Mesodermal cell (in vitro differentiated cells): ENCODE data around the gene DNAH3.
"Not testable (repeated sequence)": the region's sequence is repeated elsewhere in the genome, so short reads cannot be mapped to it uniquely, and the experiment has no call there.

ENCODE experiments used
- H3K27ac ChIP-seq: 2 replicates; pipeline ENCODE4 v1.7.0; 2013; ENCODE audit warnings: mild to moderate bottlenecking, low read depth, low read length, moderate library complexity; ENCODE audit not compliant: severe bottlenecking
- H3K36me3 ChIP-seq: 2 replicates; pipeline ENCODE4 v1.7.1; 2013; ENCODE audit warnings: mild to moderate bottlenecking, low read length, moderate library complexity; ENCODE audit not compliant: control insufficient read depth, insufficient read depth
- H3K4me1 ChIP-seq: one replicate; pipeline ENCODE4 v1.7.1; 2013; ENCODE audit warnings: mild to moderate bottlenecking, low read length; ENCODE audit not compliant: insufficient read depth, control insufficient read depth, poor library complexity, severe bottlenecking
- H3K4me3 ChIP-seq: 2 replicates; pipeline ENCODE4 v1.7.0; 2013; ENCODE audit warnings: low read length, control low read depth, mild to moderate bottlenecking; ENCODE audit not compliant: insufficient read depth, poor library complexity, severe bottlenecking; ENCODE audit errors: extremely low read depth
- H3K9me3 ChIP-seq: 2 replicates; pipeline ENCODE4 v1.7.1; 2013; ENCODE audit warnings: mild to moderate bottlenecking, low read length, moderate library complexity; ENCODE audit not compliant: control insufficient read depth
- WGBS, 2 experiments: methylation state at CpG; one replicate each; pipeline ENCODE4 v1.1.5; 2013; ENCODE audit warnings: missing lambda C conversion rate in 2 of 2; ENCODE audit not compliant: insufficient coverage in 2 of 2; 5-methylcytosine and 5-hydroxymethylcytosine counted together

DNAH3 gene

DNA sequence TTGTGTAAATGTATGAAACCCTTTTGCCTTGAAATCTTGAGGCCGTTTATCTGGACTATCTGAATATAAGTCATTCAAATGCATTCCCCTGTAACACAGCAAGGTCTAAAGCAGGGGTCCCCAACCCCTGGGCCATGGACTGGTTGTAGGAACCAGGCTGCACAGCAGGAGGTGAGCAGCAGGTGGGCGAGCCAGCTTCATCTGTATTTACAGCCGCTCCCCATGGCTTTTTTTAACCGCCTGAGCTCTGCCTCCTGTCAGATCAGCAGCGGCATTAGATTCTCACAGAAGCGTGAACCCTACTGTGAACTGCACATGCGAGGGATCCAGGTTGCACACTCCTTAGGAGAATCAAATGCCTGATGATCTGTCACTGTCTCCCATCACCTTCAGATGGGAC lies 24.1 kb downstream of the DNAH3 start:
- Histone ChIP-seq H3K27ac (no peak overlapping the region), H3K9me3 (no peaks in the 10 kb centered on the region), H3K4me3 (no peak overlapping the region), H3K36me3 (no peaks in the 10 kb centered on the region), H3K4me1 (no peaks in the 10 kb centered on the region)
- WGBS, 2 experiments: 51 to 58% methylated on average over 6 of the region's 7 CpGs

DNA sequence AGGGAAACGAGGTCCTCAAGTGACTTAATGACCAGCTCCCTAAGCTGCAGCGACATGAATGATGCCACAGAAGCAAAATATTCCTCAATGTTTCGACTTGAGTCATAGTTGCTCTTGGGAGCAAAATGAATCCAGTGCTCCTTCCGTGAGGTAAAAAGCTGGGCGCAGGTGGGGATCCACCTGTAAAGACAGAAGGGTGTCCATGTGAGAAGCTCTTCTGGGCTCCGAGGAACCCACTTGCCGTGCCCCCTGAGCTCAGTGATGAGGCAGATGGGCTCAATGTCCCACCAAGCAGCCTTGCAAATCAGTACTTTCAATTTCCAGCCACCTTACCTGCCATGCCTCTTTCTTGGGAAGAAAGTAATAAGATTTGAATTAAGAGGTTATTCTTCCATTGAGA lies 25.5 kb downstream of the DNAH3 start:
- no peaks in the 10 kb centered on the region for H3K36me3 ChIP-seq
- no peaks in the 10 kb centered on the region for H3K4me1 ChIP-seq
- no peak overlapping the region for H3K27ac ChIP-seq
- no peaks in the 10 kb centered on the region for H3K9me3 ChIP-seq
- WGBS, 2 experiments: 93 to 94% methylated on average over 5 to 7 of the region's 7 CpGs
- H3K4me3 ChIP-seq: no peak overlapping the region

DNA sequence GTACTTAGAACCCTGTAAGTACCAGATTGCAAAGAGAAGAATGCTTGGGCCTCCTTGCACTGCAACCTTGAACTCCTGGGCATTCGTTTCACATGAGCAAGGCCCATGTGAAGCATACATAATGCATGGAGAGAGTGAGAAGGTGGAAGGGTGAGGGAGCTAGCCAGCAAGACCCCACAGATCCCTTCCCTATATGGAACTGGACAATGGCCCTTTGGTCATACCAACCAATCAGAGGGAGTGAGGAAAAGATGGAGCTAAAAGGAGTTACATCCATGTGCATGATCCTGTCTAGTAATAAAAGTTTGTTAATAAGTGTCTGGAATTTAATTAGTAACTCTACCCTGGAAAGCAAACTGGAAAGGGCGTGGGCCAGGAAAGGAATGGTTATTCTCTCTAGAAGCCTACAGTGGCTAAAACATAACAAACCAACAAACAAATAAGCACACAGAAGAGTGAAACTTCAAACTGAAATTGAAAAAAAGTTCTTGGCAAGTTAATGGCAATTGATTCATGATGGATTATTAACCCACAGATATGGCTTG lies 29.6 kb downstream of the DNAH3 start:
- Histone ChIP-seq H3K9me3 (no peaks in the 10 kb centered on the region), H3K36me3 (no peaks in the 10 kb centered on the region), H3K4me3 (no peak overlapping the region), H3K4me1 (peaks cover 2% of the 10 kb centered on the region), H3K27ac (no peak overlapping the region)
- 100% methylated on average over 1 of the region's 2 CpGs; no CpG with 5 or more reads in 1 of the 2 experiments for WGBS, 2 experiments

DNA sequence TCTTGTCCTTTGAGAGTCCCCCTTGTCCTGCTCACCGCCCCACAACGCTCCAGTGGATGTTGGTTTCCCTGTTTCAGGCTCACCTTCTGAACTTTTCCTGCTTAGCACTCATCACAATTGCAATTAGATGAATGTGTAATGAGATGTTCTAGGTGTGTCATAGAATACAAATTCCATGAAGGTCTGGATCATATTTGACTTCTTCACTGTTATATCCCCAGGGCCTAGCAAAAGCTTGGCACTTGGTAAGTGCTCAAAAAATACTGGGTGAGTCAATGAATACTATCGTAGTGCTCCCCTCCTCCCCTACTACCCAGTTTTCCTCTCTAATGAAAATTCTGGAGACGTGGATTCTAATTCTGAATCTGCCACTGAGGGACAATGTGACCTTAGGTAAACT lies 33.1 kb downstream of the DNAH3 start:
- 90 to 100% methylated on average over 1 to 2 of the region's 4 CpGs for WGBS, 2 experiments
- no peak overlapping the region for H3K4me3 ChIP-seq
- no peak overlapping the region for H3K27ac ChIP-seq
- H3K4me1 ChIP-seq: peaks cover 2% of the 10 kb centered on the region
- no peaks in the 10 kb centered on the region for H3K9me3 ChIP-seq
- no peaks in the 10 kb centered on the region for H3K36me3 ChIP-seq

DNA sequence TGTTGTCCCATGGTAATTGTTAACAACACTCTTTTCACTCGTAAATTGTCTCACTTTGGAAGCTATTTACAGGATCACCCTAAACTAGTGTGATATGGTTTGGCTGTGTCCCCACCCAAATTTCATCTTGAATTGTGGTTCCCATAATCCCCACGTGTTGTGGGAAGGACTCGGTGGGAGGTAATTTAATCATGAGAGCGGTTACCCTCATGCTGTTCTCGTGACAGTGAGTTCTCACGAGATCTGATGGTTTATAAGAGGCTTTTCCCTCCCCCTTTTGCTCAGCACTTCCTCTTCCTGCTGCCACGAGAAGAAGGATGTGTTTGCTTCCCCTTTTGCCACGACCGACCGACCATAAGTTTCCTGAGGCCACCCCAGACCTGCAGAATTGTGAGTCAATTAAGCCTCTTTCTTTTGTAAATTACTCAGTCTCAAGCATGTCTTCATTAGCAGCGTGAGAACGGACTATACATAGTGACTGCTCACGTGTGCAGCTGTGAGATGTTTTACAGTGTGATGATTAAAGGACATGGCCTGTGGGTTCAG lies 34.4 kb downstream of the DNAH3 start:
- Histone ChIP-seq H3K27ac (no peak overlapping the region), H3K4me1 (peaks cover 2% of the 10 kb centered on the region), H3K36me3 (no peaks in the 10 kb centered on the region), H3K4me3 (no peak overlapping the region), H3K9me3 (no peaks in the 10 kb centered on the region)
- 58 to 64% methylated on average over 8 to 9 of the region's 13 CpGs for WGBS, 2 experiments

DNA sequence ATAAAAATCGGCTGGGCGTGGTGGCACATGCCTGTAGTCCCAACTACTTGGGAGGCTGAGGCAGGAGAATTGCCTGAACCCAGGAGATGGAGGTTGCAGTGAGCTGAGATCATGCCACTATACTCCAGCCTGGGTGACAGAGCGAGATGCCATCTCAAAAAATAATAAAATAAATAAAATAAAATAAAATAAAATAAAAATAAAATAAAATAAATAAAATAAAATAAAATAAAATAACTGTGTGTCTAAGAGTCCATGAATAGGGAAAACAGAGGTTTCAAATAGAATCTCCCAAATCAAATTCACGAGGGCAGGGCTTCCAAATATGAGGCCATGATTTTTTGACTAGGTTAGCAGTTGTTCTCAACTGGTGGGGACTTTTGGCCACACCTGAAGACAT lies 35.1 kb downstream of the DNAH3 start:
- H3K36me3 ChIP-seq, H3K4me1 ChIP-seq, H3K9me3 ChIP-seq, H3K27ac ChIP-seq, H3K4me3 ChIP-seq: not testable (repeated sequence)
- WGBS, 2 experiments: 94% methylated on average over 3 of the region's 4 CpGs; no CpG with 5 or more reads in 1 of the 2 experiments

DNA sequence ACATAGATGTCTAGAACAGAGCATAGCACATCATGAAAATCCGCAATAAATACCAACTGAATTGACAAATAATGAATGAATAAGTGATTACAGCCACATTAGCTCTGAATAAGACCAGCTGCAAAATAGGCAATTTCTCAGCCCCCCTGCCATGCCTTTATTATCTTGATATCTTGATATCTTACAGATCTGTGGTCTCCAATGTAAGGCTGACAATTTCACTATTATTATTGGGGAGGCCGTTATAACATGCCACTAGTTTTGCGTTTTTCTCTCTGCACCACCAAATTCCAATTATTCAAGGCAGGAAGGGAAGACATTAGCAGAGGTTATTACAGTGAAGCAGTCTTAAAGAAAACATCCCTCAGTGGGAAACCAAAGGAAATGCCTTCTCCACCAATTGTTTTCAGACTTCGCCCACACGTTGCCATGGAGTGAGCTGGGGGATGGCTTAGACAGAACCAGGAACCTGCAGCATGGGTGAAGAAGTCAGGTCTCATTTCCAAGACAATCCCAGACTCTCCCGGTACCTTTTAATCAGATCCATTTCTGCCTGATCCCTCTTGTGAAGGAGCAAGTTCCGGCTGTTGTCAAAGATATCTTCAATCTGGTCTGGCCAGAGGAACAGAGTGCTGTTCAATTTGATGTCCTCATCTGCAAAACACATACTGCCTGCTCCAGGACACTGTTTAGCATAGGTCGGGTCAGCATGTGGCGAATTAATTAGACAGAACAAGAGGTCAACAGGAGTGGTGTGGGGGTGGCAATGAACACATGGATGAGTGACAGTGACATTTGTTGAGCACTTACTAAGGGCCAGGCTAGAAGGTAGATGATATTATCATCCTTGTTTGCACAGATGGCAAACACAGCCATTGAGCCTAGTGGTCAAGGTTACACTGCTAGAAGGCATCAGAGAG lies 46.4 kb downstream of the DNAH3 start:
- Histone ChIP-seq H3K4me3 (no peak overlapping the region), H3K36me3 (no peaks in the 10 kb centered on the region), H3K4me1 (peaks cover 10% of the 10 kb centered on the region), H3K9me3 (no peaks in the 10 kb centered on the region), H3K27ac (no peak overlapping the region)
- 71 to 72% methylated on average over 5 to 6 of the region's 9 CpGs for WGBS, 2 experiments

DNA sequence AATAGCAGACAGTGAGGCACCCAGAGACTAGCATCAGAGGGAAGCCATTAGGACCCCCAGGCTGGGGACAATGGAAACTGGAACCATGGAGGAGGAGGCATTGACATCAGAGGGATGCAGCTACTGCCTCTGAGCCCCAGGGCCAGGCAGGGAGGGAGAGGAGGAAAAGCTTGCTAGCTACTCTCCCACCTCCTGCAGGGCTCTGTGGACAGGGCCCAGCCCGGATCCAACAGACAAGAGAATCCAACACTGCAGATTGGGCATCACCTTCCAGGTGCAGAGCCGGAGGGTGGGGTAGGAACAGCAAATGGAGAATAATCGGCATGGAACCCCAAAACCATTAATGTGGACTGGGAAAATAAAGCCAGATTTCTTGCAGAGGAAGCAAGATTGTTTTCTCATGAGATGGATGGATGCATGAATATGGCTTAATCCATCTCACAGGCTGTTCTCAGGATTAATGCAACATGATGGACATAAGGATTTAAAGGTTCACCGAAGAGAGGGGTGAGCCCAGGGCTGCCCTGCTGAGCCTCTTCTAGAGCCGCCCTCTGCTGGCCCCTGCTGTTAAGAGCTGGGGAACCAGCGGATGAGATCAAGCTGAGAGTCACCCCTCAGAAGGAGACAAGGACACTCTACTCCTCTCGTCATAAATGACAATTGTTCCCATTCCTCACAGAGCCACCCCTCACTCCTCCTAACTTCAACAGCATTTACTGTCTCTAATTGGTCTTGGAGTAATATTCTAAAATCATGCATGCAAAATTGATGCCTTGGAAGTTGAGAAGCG lies 48.8 kb downstream of the DNAH3 start:
- Histone ChIP-seq H3K4me3 (no peak overlapping the region), H3K27ac (no peak overlapping the region), H3K4me1 (peaks cover 12% of the 10 kb centered on the region), H3K9me3 (no peaks in the 10 kb centered on the region), H3K36me3 (no peaks in the 10 kb centered on the region)
- 59 to 90% methylated on average over 3 to 4 of the region's 8 CpGs for WGBS, 2 experiments

DNA sequence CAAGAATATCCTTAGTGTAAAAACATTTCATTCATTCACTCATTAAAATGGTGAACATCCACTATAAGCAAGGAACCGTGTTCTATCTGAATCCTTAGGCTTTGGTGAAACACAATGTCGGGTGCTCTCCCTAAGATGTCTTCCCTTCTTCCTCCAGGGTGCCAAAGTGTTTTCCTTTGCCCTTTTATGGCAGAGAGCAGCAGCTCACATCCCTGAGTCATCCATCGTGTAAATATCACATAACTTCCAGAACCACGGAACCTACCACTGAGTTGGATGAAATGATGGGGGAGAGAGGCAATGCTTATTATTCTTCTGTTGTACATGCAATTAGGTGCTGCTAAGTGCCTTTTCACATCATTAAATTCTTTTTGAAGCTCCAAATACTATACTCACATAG lies 50.2 kb downstream of the DNAH3 start:
- Histone ChIP-seq H3K9me3 (no peaks in the 10 kb centered on the region), H3K36me3 (no peaks in the 10 kb centered on the region), H3K4me3 (no peak overlapping the region), H3K4me1 (peaks cover 12% of the 10 kb centered on the region), H3K27ac (no peak overlapping the region)
- WGBS, 2 experiments: 95 to 96% methylated on average over 2 of the region's 4 CpGs

DNA sequence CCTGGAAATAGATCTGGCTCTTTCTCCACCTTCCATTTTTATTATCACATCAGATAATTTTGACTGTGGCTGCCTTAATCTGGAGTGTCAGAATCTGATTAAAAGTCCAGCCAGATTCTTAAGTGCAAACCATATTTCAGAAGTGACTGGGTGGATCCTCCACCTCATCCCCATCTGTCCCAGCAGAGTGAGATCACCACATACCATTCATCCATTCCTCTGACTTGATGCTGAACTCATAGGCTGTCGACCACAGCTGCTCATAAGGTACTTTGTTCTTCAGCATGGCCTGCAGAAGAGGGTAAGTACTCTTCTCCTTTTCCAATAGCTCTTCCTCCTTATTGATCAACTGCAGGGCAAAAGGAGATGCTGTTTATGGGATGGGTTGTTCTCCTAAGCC lies 53.5 kb downstream of the DNAH3 start:
- no CpG with 5 or more reads among the region's 1 CpG for WGBS, 2 experiments
- Histone ChIP-seq H3K27ac (no peak overlapping the region), H3K4me3 (no peak overlapping the region), H3K4me1 (peaks cover 7% of the 10 kb centered on the region), H3K9me3 (no peaks in the 10 kb centered on the region), H3K36me3 (no peaks in the 10 kb centered on the region)
